Spinal cord (tissue), 10 donors: ENCODE results near the gene SGMS1. TPM values are rescaled to one million over a fixed set of nuclear protein-coding genes. Genes with fewer than 3 reads are reported as not detected.

Experiments used
- DNase-seq, 6 donors: peaks; one replicate each; pipeline versions ENCODE4 v3.0.0 to v3.0.0-alpha.2; 2013 to 2015; ENCODE audit warnings: low spot score in 6 of 6, low read depth in 4 of 6
- H3K27ac ChIP-seq: one replicate; pipeline ENCODE4 v1.5.1; 2013; ENCODE audit warnings: low read depth, low read length, control low read depth
- H3K27me3 ChIP-seq: one replicate; pipeline ENCODE4 v1.6.1; 2013; ENCODE audit warnings: low read length; ENCODE audit not compliant: control insufficient read depth, insufficient read depth
- H3K36me3 ChIP-seq: one replicate; pipeline ENCODE4 v1.6.1; 2013; ENCODE audit warnings: low read length; ENCODE audit not compliant: control insufficient read depth, insufficient read depth
- H3K4me1 ChIP-seq: one replicate; pipeline ENCODE4 v1.6.1; 2013; ENCODE audit warnings: low read length; ENCODE audit not compliant: control insufficient read depth, insufficient read depth
- H3K4me3 ChIP-seq: one replicate; pipeline ENCODE4 v1.5.1; 2013; ENCODE audit warnings: low read depth, low read length, control low read depth
- H3K9me3 ChIP-seq: one replicate; pipeline ENCODE4 v1.6.1; 2013; ENCODE audit warnings: low read length; ENCODE audit not compliant: control insufficient read depth, insufficient read depth
- WGBS: methylation state at CpG from one replicate; pipeline ENCODE4 v1.1.5; 2013; ENCODE audit warnings: missing lambda C conversion rate; ENCODE audit not compliant: insufficient coverage; 5-methylcytosine and 5-hydroxymethylcytosine counted together
- polyA plus RNA-seq, 2 donors: library from polyadenylated mRNA; unstranded; fragments of 120-200 nt; gene quantifications; one replicate each; pipeline ENCODE4 v1.2.1, GENCODE V29; 2013; ENCODE audit not compliant: insufficient read length in 2 of 2
- total RNA-seq, 2 donors: library from RNA; depleted of rRNA in 1 of 2; stranded (reverse); fragments of 120-200 nt in 1 of 2; fragments of >200 nt in 1 of 2; gene quantifications; one replicate each; pipeline versions ENCODE4 v1.2.3 to v1.2.4, GENCODE V29; 2013 to 2014
- donor health status: healthy.

The SGMS1 gene
- total and polyA plus RNA-seq, 4 donors: 24.5 to 57.2 (median 40.5) TPM

GRCh38 chr10:50614444-50615137, 9.2 kb downstream of the SGMS1 start:
- 68% methylated on average over 6 of the region's 7 CpGs for WGBS
- H3K4me1 ChIP-seq: peaks cover 28% of the 10 kb centered on the region
- no peak for DNase-seq
- H3K4me3 ChIP-seq: no peak overlapping the region
- H3K27me3 ChIP-seq: no peaks in the 10 kb centered on the region
- H3K36me3 ChIP-seq: no peaks in the 10 kb centered on the region
- H3K9me3 ChIP-seq: no peaks in the 10 kb centered on the region
- no peak overlapping the region for H3K27ac ChIP-seq

DNA sequence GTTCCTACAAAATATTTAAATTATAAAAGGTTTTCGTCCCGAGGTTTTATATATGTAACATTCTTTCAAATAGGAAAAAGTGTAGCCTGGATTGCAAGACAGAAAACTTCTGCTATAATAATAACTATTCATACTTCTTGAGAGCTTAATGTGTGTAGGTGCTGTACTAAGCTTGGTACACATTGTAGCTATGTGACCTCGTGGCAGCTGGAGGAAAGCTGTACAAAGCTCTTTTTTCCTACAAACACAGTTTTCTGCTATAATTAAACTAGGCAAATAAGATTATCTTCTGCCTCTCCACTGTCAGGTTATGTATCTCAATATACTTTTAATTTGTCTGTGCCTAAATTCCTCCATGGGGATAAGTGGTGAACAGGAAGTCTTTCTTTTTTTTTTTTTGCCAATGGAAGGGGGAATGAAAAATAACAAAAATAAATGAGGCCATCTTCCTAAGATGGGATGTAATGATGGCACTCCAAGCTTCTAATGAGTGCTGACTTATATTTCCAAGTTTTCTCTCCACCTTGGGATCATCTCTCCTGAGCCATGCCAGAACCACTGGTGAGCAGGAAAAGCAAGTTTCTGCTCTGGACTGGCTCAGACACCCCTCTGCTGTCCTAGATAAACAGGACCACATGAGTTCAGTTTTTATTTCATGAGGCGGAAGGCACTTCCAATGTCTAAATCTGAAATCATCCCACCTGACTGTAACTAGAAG, 9.9 kb downstream of the SGMS1 start:
- no peak overlapping the region for H3K4me3 ChIP-seq
- DNase-seq: no peak
- peaks cover 26% of the 10 kb centered on the region for H3K4me1 ChIP-seq
- no peaks in the 10 kb centered on the region for H3K27me3 ChIP-seq
- no peak overlapping the region for H3K27ac ChIP-seq
- WGBS: no CpG with 5 or more reads among the region's 4 CpGs
- no peaks in the 10 kb centered on the region for H3K36me3 ChIP-seq
- H3K9me3 ChIP-seq: no peaks in the 10 kb centered on the region

GRCh38 chr10:50613150-50613549, 10.6 kb downstream of the SGMS1 start:
- Histone ChIP-seq H3K4me3 (no peak overlapping the region), H3K27ac (no peak overlapping the region), H3K36me3 (no peaks in the 10 kb centered on the region), H3K27me3 (no peaks in the 10 kb centered on the region), H3K9me3 (no peaks in the 10 kb centered on the region), H3K4me1 (peaks cover 26% of the 10 kb centered on the region)
- no peak for DNase-seq
- 60% methylated on average over 2 of the region's 2 CpGs for WGBS

- Histone ChIP-seq H3K4me1 (peaks cover 26% of the 10 kb centered on the region), H3K4me3 (no peak overlapping the region), H3K27ac (peak overlapping the region; percentile 61), H3K36me3 (no peaks in the 10 kb centered on the region), H3K9me3 (no peaks in the 10 kb centered on the region), H3K27me3 (no peaks in the 10 kb centered on the region)
- peak in 3 of 6 donors; percentile 58 to 86 (median 81) for DNase-seq
- 48% methylated on average over 3 of the region's 4 CpGs for WGBS
These were observed 13.4 kb downstream of the SGMS1 start for GRCh38 chr10:50610368-50610767.

- DNase-seq: peak in 1 of 6 donors; percentile 35
- Histone ChIP-seq H3K36me3 (no peaks in the 10 kb centered on the region), H3K27ac (no peak overlapping the region), H3K9me3 (no peaks in the 10 kb centered on the region), H3K27me3 (no peaks in the 10 kb centered on the region), H3K4me3 (no peak overlapping the region), H3K4me1 (peaks cover 25% of the 10 kb centered on the region)
These were observed 16.3 kb downstream of the SGMS1 start for GRCh38 chr10:50607356-50607925.

DNA sequence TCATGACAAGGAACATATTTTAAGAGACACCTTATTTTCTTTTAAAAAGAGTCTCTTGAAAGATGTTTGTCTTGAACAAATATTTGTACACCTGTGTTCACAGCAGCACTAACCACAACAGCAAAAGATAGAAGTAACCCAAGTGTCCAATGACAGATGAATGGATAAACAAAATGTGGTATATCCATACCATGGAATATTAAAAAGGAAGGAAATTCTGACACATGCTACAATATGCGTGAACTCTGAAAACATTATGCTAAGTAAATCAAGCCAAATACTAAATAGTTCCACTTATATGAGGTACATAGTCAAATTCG, 17.8 kb downstream of the SGMS1 start:
- Histone ChIP-seq H3K36me3 (no peaks in the 10 kb centered on the region), H3K9me3 (no peaks in the 10 kb centered on the region), H3K4me3 (no peak overlapping the region), H3K27ac (no peak overlapping the region), H3K4me1 (peaks cover 15% of the 10 kb centered on the region), H3K27me3 (no peaks in the 10 kb centered on the region)
- WGBS: 80% methylated on average over 1 of the region's 2 CpGs
- DNase-seq: no peak

GRCh38 chr10:50605269-50605950, 18.3 kb downstream of the SGMS1 start:
- WGBS: no CpG with 5 or more reads among the region's 1 CpG

DNA sequence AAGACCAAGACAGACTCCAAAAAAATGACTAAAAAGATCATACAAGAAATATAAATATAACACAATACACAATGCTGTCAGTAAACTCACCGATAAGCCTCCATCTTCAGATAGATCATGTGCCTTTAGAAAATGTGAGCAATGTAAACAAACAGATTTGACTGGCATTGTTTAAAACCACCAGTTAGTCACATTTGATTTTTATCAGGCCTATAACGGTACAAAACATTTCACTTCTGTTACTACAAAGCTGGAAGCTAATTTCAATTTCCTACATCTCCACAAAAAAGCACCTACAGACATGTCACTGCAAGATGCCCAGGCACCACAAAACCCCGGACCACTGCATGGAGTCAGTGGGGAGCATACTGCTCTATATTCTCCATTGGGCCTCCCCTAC, 18.9 kb downstream of the SGMS1 start:
- H3K4me3 ChIP-seq: no peak overlapping the region
- peaks cover 7% of the 10 kb centered on the region for H3K4me1 ChIP-seq
- 75% methylated on average over 2 of the region's 3 CpGs for WGBS
- peak overlapping the region; percentile 1 for H3K27ac ChIP-seq
- no peaks in the 10 kb centered on the region for H3K36me3 ChIP-seq
- no peaks in the 10 kb centered on the region for H3K9me3 ChIP-seq
- H3K27me3 ChIP-seq: no peaks in the 10 kb centered on the region
- no peak for DNase-seq

More at GRCh38 chr10:50605269-50605950, 18.3 kb downstream of the SGMS1 start:
- H3K9me3 ChIP-seq: no peaks in the 10 kb centered on the region
- H3K4me3 ChIP-seq: no peak overlapping the region
- H3K4me1 ChIP-seq: peaks cover 10% of the 10 kb centered on the region
- H3K27me3 ChIP-seq: no peaks in the 10 kb centered on the region
- H3K36me3 ChIP-seq: no peaks in the 10 kb centered on the region
- H3K27ac ChIP-seq: peak overlapping the region; percentile 1
- DNase-seq: peak in 1 of 6 donors; percentile 60

DNA sequence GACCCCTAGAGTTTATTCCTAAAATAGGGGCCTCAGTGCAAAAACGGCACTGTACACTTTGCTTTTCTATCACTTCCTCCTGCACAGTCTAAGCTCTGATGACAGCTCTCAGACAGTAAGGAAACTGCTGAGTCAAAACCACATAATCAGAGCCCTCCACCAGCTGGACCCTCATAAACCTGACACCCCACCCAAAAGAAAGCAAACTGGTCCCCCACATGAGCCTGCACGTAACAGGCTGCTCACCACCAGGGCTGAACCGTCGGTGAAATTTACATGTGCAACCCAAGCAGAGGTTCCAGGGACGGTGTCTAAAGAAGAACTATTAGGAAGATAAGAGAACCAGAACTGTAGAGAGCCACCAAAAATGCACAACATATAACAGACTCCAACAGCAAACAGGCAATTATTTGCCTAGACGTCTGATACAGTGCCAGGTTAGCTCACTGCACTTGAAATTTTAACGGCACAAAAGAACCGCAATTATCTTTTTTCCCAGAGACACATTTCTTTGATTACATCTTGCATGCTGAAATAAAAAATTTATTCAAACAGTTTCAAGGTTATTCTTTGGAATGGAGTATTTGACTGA, 19.6 kb downstream of the SGMS1 start:
- no peaks in the 10 kb centered on the region for H3K36me3 ChIP-seq
- 58% methylated on average over 2 of the region's 8 CpGs for WGBS
- H3K27ac ChIP-seq: peak overlapping the region; percentile 37
- no peak overlapping the region for H3K4me3 ChIP-seq
- DNase-seq: peak in 1 of 6 donors; percentile 24
- H3K27me3 ChIP-seq: no peaks in the 10 kb centered on the region
- H3K9me3 ChIP-seq: no peaks in the 10 kb centered on the region
- H3K4me1 ChIP-seq: peaks cover 7% of the 10 kb centered on the region
